Glutamatergic neuron (in vitro differentiated cells): ENCODE results near the gene ERI2. TPM values are rescaled to one million over a fixed set of nuclear protein-coding genes. Genes with fewer than 3 reads are reported as not detected.

ENCODE experiments used
- DNase-seq: peaks from one replicate; pipeline ENCODE4 v3.0.0; 2022
- H3K27ac Mint-ChIP-seq: one replicate; pipeline ENCODE4 v1.8.0; 2020; ENCODE audit warnings: mild to moderate bottlenecking, mixed read lengths, inconsistent platforms; ENCODE audit not compliant: unreplicated experiment
- H3K27me3 Mint-ChIP-seq: one replicate; pipeline ENCODE4 v1.8.0; 2020; ENCODE audit warnings: mild to moderate bottlenecking, moderate library complexity, mixed read lengths, inconsistent platforms; ENCODE audit not compliant: unreplicated experiment
- H3K36me3 Mint-ChIP-seq: one replicate; pipeline ENCODE4 v1.8.0; 2020; ENCODE audit warnings: mild to moderate bottlenecking, mixed read lengths, inconsistent platforms; ENCODE audit not compliant: unreplicated experiment
- H3K4me1 Mint-ChIP-seq: one replicate; pipeline ENCODE4 v1.8.0; 2020; ENCODE audit warnings: mild to moderate bottlenecking, low read depth, mixed read lengths, inconsistent platforms; ENCODE audit not compliant: unreplicated experiment
- H3K4me3 Mint-ChIP-seq: one replicate; pipeline ENCODE4 v1.8.0; 2020; ENCODE audit warnings: mild to moderate bottlenecking, mixed read lengths, inconsistent platforms; ENCODE audit not compliant: unreplicated experiment
- H3K9me3 Mint-ChIP-seq: one replicate; pipeline ENCODE4 v1.8.0; 2020; ENCODE audit warnings: mild to moderate bottlenecking, moderate library complexity, mixed read lengths, inconsistent platforms; ENCODE audit not compliant: unreplicated experiment
- total RNA-seq: library from RNA; stranded (reverse); fragmentation: NEBNext Ultra II Directional; extraction: Animal tissue kit (Norgen Biotek cat#: 25700); gene quantifications from one replicate; pipeline ENCODE4 v1.2.1, GENCODE V29; 2021; ENCODE audit not compliant: unreplicated experiment
- TF ChIP-seq, protein P1 (sequence below): fragments of 200-600 bp; sonication (generic); IDR thresholded peaks from one replicate; pipeline ENCODE4 v1.5.0; 2021; ENCODE audit not compliant: partially characterized antibody, unreplicated experiment

The ERI2 gene
- total RNA-seq, 1 donor from 2014 or later: 14.2 TPM

DNA sequence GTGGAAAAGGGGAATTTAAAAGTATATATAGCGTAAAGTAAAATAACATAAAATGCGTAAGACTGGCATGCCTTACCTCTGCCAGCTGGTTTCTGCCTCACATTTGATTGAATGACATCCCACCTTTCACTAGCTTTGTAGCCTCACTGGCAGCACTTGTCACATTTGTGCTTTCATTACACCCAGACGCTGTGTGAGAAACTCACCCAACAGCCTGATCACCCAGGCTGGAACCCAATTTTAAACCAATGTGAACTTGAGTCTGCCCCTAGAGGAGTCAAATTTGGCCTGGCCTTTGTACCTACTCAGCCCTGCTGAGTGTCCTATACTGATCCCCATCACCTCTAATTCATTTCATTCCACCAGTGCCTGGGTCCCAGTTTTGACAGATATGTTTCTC, 59.8 kb downstream of the ERI2 start:
- DNase-seq: no peak
- no peaks in the 10 kb centered on the region for H3K9me3 Mint-ChIP-seq
- H3K27me3 Mint-ChIP-seq: no peaks in the 10 kb centered on the region
- no peaks in the 10 kb centered on the region for H3K4me1 Mint-ChIP-seq
- no peak overlapping the region for H3K4me3 Mint-ChIP-seq
- H3K27ac Mint-ChIP-seq: no peak overlapping the region
- H3K36me3 Mint-ChIP-seq: no peaks in the 10 kb centered on the region
- TF ChIP-seq, protein P1, sequence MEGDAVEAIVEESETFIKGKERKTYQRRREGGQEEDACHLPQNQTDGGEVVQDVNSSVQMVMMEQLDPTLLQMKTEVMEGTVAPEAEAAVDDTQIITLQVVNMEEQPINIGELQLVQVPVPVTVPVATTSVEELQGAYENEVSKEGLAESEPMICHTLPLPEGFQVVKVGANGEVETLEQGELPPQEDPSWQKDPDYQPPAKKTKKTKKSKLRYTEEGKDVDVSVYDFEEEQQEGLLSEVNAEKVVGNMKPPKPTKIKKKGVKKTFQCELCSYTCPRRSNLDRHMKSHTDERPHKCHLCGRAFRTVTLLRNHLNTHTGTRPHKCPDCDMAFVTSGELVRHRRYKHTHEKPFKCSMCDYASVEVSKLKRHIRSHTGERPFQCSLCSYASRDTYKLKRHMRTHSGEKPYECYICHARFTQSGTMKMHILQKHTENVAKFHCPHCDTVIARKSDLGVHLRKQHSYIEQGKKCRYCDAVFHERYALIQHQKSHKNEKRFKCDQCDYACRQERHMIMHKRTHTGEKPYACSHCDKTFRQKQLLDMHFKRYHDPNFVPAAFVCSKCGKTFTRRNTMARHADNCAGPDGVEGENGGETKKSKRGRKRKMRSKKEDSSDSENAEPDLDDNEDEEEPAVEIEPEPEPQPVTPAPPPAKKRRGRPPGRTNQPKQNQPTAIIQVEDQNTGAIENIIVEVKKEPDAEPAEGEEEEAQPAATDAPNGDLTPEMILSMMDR: no peak

Other genes starting within 250 kb of the ERI2 start
- not detected for gene ACSM2B, start 230.1 kb downstream of the ERI2 start, total RNA-seq
- not detected for gene ACSM1, start 108.8 kb downstream of the ERI2 start, total RNA-seq
- 30.1 TPM for gene THUMPD1, start 64.7 kb downstream of the ERI2 start, total RNA-seq
- 0.91 TPM for gene ACSM3, start 42.5 kb downstream of the ERI2 start, total RNA-seq
- 5.9 TPM for gene REXO5, start 55 bp upstream of the ERI2 start, total RNA-seq
- gene DCUN1D3, start 93.9 kb upstream of the ERI2 start, total RNA-seq: 15.3 TPM
- gene LYRM1, start 94.3 kb upstream of the ERI2 start, total RNA-seq: 23.2 TPM